B cell (primary cell): ENCODE results near the gene CUL3. TPM values are rescaled to one million over a fixed set of nuclear protein-coding genes. Genes with fewer than 3 reads are reported as not detected.
"Not testable (repeated sequence)": the region's sequence is repeated elsewhere in the genome, so short reads cannot be mapped to it uniquely, and the experiment has no call there.

Source experiments
- ATAC-seq: fragments of 200-7000 bp; cut with Tn5 transposase; one replicate; pipeline ENCODE4 v1.10.0; 2021; ENCODE audit warnings: low read depth, mild to moderate bottlenecking, moderate number of reproducible peaks, moderate library complexity
- CTCF ChIA-PET: fragments of 350-600 bp; sonication (Branson Sonifier 250); formaldehyde crosslinking; loops from one replicate; lab custom pipeline; 2021; ENCODE audit warnings: antibody characterized with exemption, inconsistent platforms; lab: Charles Lee
- POLR2A ChIA-PET: fragments of 350-600 bp; sonication (Branson Sonifier 250); formaldehyde crosslinking; loops from one replicate; lab custom pipeline; 2021; ENCODE audit warnings: antibody characterized with exemption; lab: Charles Lee
- DNase-seq: peaks from one replicate; pipeline ENCODE4 v3.0.0; 2013
- H2AFZ ChIP-seq: 2 replicates; pipeline ENCODE4 v1.6.1; 2012; ENCODE audit warnings: mild to moderate bottlenecking, low read depth, low read length; ENCODE audit not compliant: insufficient read depth, poor library complexity, severe bottlenecking
- H3K27ac ChIP-seq, 2 donors: 1 replicate in 1 of 2; 2 replicates in 1 of 2; pipeline ENCODE4 v1.5.1; 2012 to 2013; ENCODE audit warnings: low read length in 2 of 2, mild to moderate bottlenecking in 2 of 2, moderate library complexity in 1 of 2
- H3K27me3 ChIP-seq, 4 experiments: fragments of 200-600 bp in 1 of 4; sonication (generic) in 1 of 4; replicated peaks in 1 of 4; 1 replicate in 2 of 4; 2 replicates in 2 of 4; pipeline versions ENCODE4 v1.6.1 to v1.7.0; 2013 to 2016; ENCODE audit warnings: low read length in 3 of 4, mild to moderate bottlenecking in 2 of 4, mixed read lengths in 1 of 4, moderate library complexity in 1 of 4; ENCODE audit not compliant: insufficient read depth in 4 of 4, control insufficient read depth in 3 of 4; ENCODE audit errors: control extremely low read depth in 1 of 4
- H3K36me3 ChIP-seq, 2 experiments: replicated peaks in 1 of 2; 1 replicate in 1 of 2; 2 replicates in 1 of 2; pipeline versions ENCODE4 v1.6.1 to v1.7.1; 2013; ENCODE audit warnings: low read length in 1 of 2; ENCODE audit not compliant: insufficient read depth in 2 of 2, control insufficient read depth in 1 of 2; ENCODE audit errors: control extremely low read depth in 1 of 2, extremely low read depth in 1 of 2
- H3K4me1 ChIP-seq, 2 donors: fragments of 200-600 bp in 1 of 2; sonication (generic) in 1 of 2; 1 replicate in 1 of 2; 2 replicates in 1 of 2; pipeline versions ENCODE4 v1.5.1 to v1.6.1; 2013 to 2017; ENCODE audit warnings: low read length in 2 of 2; ENCODE audit not compliant: control insufficient read depth in 2 of 2, insufficient read depth in 2 of 2
- H3K4me2 ChIP-seq: replicated peaks from 2 replicates; pipeline ENCODE3; 2012; ENCODE audit warnings: mild to moderate bottlenecking, low read depth, low read length; ENCODE audit not compliant: poor library complexity, severe bottlenecking
- H3K4me3 ChIP-seq, 5 experiments: fragments of 200-600 bp in 1 of 5; sonication (generic) in 1 of 5; 1 replicate in 3 of 5; 2 replicates in 2 of 5; pipeline versions ENCODE4 v1.5.1 to v1.7.0; 2011 to 2016; ENCODE audit warnings: low read length in 4 of 5, mild to moderate bottlenecking in 4 of 5, low read depth in 2 of 5, control low read depth in 1 of 5, moderate library complexity in 1 of 5; ENCODE audit not compliant: insufficient read depth in 1 of 5; ENCODE audit errors: control extremely low read depth in 1 of 5, extremely low read depth in 1 of 5
- H3K79me2 ChIP-seq: fragments of 200-600 bp; sonication (generic); one replicate; pipeline ENCODE4 v1.6.0; 2016; ENCODE audit warnings: low read length; ENCODE audit not compliant: control insufficient read depth, insufficient read depth
- H3K9ac ChIP-seq: fragments of 200-600 bp; sonication (generic); 2 replicates; pipeline ENCODE4 v1.6.1; 2017; ENCODE audit warnings: mild to moderate bottlenecking, low read length, moderate library complexity
- H3K9me3 ChIP-seq, 3 donors: one replicate each; pipeline versions ENCODE4 v1.6.1 to v1.7.1; 2013; ENCODE audit warnings: low read length in 2 of 3; ENCODE audit not compliant: control insufficient read depth in 2 of 3, insufficient read depth in 1 of 3; ENCODE audit errors: control extremely low read depth in 1 of 3
- H4K20me1 ChIP-seq: 2 replicates; pipeline ENCODE4 v1.6.0; 2012; ENCODE audit warnings: mild to moderate bottlenecking, low read length; ENCODE audit not compliant: insufficient read depth, control insufficient read depth, poor library complexity, severe bottlenecking
- H3K27ac Mint-ChIP-seq: one replicate; pipeline ENCODE4 v1.8.0; 2021; ENCODE audit warnings: mixed read lengths
- H3K27me3 Mint-ChIP-seq: one replicate; pipeline ENCODE4 v1.8.0; 2021; ENCODE audit warnings: mixed read lengths
- H3K4me1 Mint-ChIP-seq: one replicate; pipeline ENCODE4 v1.8.0; 2021; ENCODE audit warnings: mixed read lengths
- H3K4me3 Mint-ChIP-seq: one replicate; pipeline ENCODE4 v1.8.0; 2021; ENCODE audit warnings: mixed read lengths
- H3K9me3 Mint-ChIP-seq: one replicate; pipeline ENCODE4 v1.8.0; 2022; ENCODE audit warnings: mixed read lengths; ENCODE audit not compliant: insufficient read depth
- EZH2 ChIP-seq: IDR thresholded peaks from 2 replicates; pipeline ENCODE4 v1.6.1; 2012; ENCODE audit warnings: borderline replicate concordance, low read depth, mild to moderate bottlenecking, moderate library complexity, low read length; ENCODE audit not compliant: insufficient read depth, poor library complexity, severe bottlenecking
- WGBS: methylation state at CpG from one replicate; pipeline ENCODE4 v1.1.5; 2013; ENCODE audit warnings: missing lambda C conversion rate; ENCODE audit not compliant: insufficient coverage; 5-methylcytosine and 5-hydroxymethylcytosine counted together
- intact Hi-C: fragments of 100-400 bp; cut with micrococcal nuclease; formaldehyde crosslinking; loops from one replicate; pipeline ENCODE4 v1.10.0; 2022
- polyA plus RNA-seq: library from polyadenylated mRNA; depleted of rRNA; stranded (reverse); fragments of >200 nt; gene quantifications from 2 replicates; pipeline ENCODE4 v1.2.3, GENCODE V29; 2012
- total RNA-seq, 2 donors: library from RNA; stranded (reverse); fragments of 120-200 nt in 1 of 2; gene quantifications; 1 replicate in 1 of 2; 2 replicates in 1 of 2; pipeline versions ENCODE4 v1.2.3 to v1.2.4, GENCODE V29; 2013 to 2022
- TF ChIP-seq, protein P1 (sequence below): fragments of 200-600 bp; IDR thresholded peaks from one replicate; pipeline ENCODE4 v1.8.0; 2022; ENCODE audit warnings: antibody characterized with exemption, mild to moderate bottlenecking

The CUL3 gene
- total and polyA plus RNA-seq, 2 donors (not counting 1 experiment from before 2014, with no cell fraction given): 31.1 to 138 TPM

DNA sequence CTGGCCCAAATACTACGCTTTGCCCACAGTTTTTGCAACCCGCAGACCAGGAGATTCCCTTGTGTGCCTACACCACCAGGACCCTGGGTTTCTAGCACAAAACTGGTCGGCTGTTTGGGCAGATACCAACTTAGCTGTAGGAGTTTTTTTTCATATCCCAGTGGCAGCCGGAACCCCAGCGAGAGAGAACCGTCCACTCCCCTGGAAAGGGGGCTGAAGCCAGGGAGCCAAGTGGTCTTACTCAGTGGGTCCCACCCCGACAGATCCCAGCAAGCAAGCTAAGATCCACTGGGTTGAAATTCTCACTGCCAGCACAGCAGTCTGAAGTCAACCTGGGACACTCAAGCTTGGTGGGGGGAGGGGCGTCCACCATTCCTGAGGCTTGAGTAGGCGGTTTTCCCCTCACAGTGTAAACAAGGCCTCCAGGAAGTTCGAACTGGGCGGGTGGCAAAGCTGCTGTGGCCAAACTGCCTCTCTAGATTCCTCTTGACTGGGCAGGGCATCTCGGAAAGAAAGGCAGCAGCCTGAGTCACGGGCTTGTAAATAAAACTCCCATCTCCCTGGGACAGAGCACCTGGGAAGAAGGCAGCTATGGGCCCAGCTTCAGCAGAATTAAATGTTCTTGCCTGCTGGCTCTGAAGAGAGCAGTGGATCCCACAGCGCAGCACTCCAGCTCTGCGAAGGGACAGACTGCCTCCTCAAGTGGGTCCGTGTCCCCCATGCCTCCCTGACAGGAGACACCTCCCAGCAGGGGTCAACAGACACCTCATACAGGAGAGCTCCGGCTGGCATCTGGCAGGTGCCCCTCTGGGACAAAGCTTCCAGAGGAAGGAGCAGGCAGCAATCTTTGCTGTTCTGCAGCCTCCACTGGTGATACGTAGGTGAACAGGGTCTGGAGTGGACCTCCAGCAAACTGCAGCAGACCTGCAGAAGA, 99.8 kb downstream of the CUL3 start:
- H3K9me3 Mint-ChIP-seq, H3K9me3 ChIP-seq, H3K27me3 ChIP-seq, H3K27me3 Mint-ChIP-seq, H3K27ac Mint-ChIP-seq, H3K4me2 ChIP-seq, H3K4me3 ChIP-seq, ATAC-seq, H3K4me3 Mint-ChIP-seq, H3K9ac ChIP-seq, DNase-seq, H4K20me1 ChIP-seq, H2AFZ ChIP-seq, H3K27ac ChIP-seq, intact Hi-C loops, POLR2A ChIA-PET: not testable (repeated sequence)
- peaks cover 9 to 11% of the 10 kb centered on the region in 2 donors for H3K4me1 ChIP-seq
- H3K79me2 ChIP-seq: peaks cover 20% of the 10 kb centered on the region
- H3K4me1 Mint-ChIP-seq: peaks cover 42% of the 10 kb centered on the region
- WGBS: 96% methylated on average over 13 of the region's 18 CpGs
- CTCF ChIA-PET: interaction anchor here (0.5 kb wide), 1 partner anchor 162 kb away, joined by 3 read pairs; no protein-coding TSS in a partner anchor
- peaks cover 2 to 22% of the 10 kb centered on the region in 2 experiments for H3K36me3 ChIP-seq

DNA sequence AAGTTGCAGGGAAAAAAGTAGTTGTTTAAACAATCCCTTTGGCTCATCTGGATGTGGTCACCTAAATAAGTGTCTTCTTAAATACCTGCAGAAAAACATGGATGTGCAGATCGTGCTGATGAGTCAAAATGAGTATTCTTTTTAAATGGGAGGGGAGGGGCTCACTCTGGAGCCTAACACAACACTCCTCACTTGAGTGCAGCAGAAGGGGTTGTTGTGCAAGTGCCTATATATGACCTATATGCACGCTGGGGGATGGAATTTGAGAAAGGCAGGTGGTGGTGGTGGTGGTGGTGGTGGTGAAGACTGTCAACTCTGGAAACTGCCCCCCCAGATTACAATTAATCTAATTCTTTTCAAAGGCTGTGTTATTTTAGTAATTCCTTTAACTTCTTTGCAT, 105.3 kb downstream of the CUL3 start:
- no peak overlapping the region for H2AFZ ChIP-seq
- no peaks in the 10 kb centered on the region for H3K79me2 ChIP-seq
- ChIA-PET CTCF (no interaction called here), POLR2A (no interaction called here)
- intact Hi-C loops: no loop called here
- Mint-ChIP-seq H3K27ac (peak overlapping the region; percentile 59), H3K27me3 (no peaks in the 10 kb centered on the region), H3K9me3 (no peaks in the 10 kb centered on the region), H3K4me1 (peaks cover 7% of the 10 kb centered on the region), H3K4me3 (no peak overlapping the region)
- H3K36me3 ChIP-seq: peaks cover 15 to 55% of the 10 kb centered on the region in 2 experiments
- ATAC-seq (no peak), DNase-seq (no peak)
- H4K20me1 ChIP-seq: no peaks in the 10 kb centered on the region
- TF ChIP-seq, protein P1, sequence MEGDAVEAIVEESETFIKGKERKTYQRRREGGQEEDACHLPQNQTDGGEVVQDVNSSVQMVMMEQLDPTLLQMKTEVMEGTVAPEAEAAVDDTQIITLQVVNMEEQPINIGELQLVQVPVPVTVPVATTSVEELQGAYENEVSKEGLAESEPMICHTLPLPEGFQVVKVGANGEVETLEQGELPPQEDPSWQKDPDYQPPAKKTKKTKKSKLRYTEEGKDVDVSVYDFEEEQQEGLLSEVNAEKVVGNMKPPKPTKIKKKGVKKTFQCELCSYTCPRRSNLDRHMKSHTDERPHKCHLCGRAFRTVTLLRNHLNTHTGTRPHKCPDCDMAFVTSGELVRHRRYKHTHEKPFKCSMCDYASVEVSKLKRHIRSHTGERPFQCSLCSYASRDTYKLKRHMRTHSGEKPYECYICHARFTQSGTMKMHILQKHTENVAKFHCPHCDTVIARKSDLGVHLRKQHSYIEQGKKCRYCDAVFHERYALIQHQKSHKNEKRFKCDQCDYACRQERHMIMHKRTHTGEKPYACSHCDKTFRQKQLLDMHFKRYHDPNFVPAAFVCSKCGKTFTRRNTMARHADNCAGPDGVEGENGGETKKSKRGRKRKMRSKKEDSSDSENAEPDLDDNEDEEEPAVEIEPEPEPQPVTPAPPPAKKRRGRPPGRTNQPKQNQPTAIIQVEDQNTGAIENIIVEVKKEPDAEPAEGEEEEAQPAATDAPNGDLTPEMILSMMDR: no peak
- TF ChIP-seq EZH2: no peak
- H3K9me3 ChIP-seq: no peaks in the 10 kb centered on the region
- no CpG with 5 or more reads among the region's 2 CpGs for WGBS
- H3K27me3 ChIP-seq: no peaks in the 10 kb centered on the region
- H3K4me1 ChIP-seq: no peaks in the 10 kb centered on the region
- no peak overlapping the region for H3K27ac ChIP-seq
- H3K4me3 ChIP-seq: no peak overlapping the region
- H3K9ac ChIP-seq: no peak overlapping the region
- H3K4me2 ChIP-seq: no peak overlapping the region
